C4-2B (cell line): Measurements from ENCODE around the gene ADIPOR2.

Experiments
- ZFX ChIP-seq: fragments of 450-650 bp; IDR thresholded peaks from 2 replicates; pipeline ENCODE4 v1.6.1; 2017
- TF ChIP-seq, protein P1 (sequence below): fragments of 450-650 bp; conservative IDR thresholded peaks from 2 replicates; pipeline ENCODE4 v1.5.1; 2017; ENCODE audit warnings: mild to moderate bottlenecking

DNA sequence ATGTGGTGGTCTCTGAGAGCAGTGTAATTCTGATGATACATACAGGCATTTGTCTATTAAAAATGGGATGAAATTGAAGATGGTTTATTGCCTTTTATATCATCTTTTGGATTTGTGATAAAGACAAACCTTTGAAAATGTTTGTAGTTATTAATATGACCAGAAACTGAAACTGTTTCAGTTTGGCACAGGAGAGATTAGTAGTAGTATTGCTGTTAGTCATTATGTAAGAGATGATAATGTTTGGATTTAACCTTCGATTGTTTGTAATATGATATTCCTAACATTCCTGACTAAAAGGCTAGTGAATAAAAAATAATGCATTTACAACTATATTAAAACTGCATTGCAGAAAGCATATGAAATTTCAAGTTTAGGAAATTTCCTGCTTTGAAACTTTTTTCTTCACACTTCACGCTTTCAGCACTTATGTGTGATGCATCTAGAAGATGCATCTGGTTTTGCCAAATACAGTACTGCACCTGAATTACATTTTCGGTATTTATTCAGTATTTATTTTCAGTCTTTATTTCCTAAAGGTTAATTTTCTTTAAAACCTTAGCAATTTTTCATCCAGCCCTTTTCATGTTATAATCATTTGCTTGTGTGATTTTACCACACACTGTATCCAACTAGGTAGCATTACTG lies 25.5 kb downstream of the ADIPOR2 start:
- TF ChIP-seq, protein P1, sequence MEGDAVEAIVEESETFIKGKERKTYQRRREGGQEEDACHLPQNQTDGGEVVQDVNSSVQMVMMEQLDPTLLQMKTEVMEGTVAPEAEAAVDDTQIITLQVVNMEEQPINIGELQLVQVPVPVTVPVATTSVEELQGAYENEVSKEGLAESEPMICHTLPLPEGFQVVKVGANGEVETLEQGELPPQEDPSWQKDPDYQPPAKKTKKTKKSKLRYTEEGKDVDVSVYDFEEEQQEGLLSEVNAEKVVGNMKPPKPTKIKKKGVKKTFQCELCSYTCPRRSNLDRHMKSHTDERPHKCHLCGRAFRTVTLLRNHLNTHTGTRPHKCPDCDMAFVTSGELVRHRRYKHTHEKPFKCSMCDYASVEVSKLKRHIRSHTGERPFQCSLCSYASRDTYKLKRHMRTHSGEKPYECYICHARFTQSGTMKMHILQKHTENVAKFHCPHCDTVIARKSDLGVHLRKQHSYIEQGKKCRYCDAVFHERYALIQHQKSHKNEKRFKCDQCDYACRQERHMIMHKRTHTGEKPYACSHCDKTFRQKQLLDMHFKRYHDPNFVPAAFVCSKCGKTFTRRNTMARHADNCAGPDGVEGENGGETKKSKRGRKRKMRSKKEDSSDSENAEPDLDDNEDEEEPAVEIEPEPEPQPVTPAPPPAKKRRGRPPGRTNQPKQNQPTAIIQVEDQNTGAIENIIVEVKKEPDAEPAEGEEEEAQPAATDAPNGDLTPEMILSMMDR = no peak
- TF ChIP-seq ZFX = no peak
